Esophagus squamous epithelium (tissue), 4 donors: Measurements from ENCODE around the gene MOB3C.

Experiments
- POLR2A ChIP-seq, 4 donors: fragments of 450-650 bp; IDR thresholded peaks; one replicate each; pipeline ENCODE4 v1.6.1; 2017; ENCODE audit warnings: antibody characterized with exemption in 4 of 4, mild to moderate bottlenecking in 4 of 4, moderate library complexity in 3 of 4
- TF ChIP-seq, protein P1 (sequence below), 6 experiments: fragments of 450-650 bp in 4 of 6; fragments of 200-600 bp in 2 of 6; sonication (generic) in 2 of 6; IDR thresholded peaks; one replicate each; pipeline ENCODE4 v1.5.1; 2016 to 2019; ENCODE audit warnings: antibody characterized with exemption in 6 of 6, mild to moderate bottlenecking in 4 of 6, moderate library complexity in 4 of 6

DNA sequence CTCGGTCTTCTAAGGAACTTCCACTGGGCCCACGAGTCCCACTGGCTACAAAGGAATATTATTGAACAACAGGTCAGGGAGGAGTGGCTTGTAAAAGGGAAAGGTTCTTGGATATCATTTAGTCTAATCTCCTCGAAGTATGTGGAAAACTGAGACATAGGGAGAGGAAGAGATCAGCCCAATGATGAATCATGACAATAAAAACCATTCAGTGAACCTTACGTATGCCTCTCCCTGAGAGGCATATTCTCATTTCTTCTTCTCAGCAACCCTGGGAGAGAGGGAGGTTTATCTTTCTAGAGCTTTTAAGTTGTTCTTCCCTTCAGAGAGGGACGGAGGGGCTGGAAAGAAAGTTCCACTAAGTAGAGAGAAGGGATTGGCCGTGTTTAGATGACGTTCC, 5.3 kb upstream of the MOB3C start:
- TF ChIP-seq, protein P1, sequence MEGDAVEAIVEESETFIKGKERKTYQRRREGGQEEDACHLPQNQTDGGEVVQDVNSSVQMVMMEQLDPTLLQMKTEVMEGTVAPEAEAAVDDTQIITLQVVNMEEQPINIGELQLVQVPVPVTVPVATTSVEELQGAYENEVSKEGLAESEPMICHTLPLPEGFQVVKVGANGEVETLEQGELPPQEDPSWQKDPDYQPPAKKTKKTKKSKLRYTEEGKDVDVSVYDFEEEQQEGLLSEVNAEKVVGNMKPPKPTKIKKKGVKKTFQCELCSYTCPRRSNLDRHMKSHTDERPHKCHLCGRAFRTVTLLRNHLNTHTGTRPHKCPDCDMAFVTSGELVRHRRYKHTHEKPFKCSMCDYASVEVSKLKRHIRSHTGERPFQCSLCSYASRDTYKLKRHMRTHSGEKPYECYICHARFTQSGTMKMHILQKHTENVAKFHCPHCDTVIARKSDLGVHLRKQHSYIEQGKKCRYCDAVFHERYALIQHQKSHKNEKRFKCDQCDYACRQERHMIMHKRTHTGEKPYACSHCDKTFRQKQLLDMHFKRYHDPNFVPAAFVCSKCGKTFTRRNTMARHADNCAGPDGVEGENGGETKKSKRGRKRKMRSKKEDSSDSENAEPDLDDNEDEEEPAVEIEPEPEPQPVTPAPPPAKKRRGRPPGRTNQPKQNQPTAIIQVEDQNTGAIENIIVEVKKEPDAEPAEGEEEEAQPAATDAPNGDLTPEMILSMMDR (IDR thresholded peaks at IDR 0.05): no peak
- no peak for TF ChIP-seq POLR2A (IDR thresholded peaks at IDR 0.05)
